MCF 10A (cell line): ENCODE measurements around the gene SSX3. TPM values are rescaled to one million over a fixed set of nuclear protein-coding genes. Genes with fewer than 3 reads are reported as not detected.
"Not testable (repeated sequence)": the region's sequence is repeated elsewhere in the genome, so short reads cannot be mapped to it uniquely, and the experiment has no call there.

Experiments
- BruUV-seq: library from RNA; stranded (reverse); fragments of 400-500 nt; replicated peaks from 2 replicates; lab custom pipeline; 2021; lab: Mats Ljungman, UMichigan
- CTCF ChIA-PET: fragments of 300-600 bp; sonication (Branson Sonifier 250); formaldehyde crosslinking; extraction: SDS; loops from one replicate; lab custom pipeline; 2021; ENCODE audit warnings: antibody characterized with exemption, inconsistent platforms; lab: Yijun Ruan, JAX
- POLR2A ChIA-PET: fragments of 300-600, 350-650 bp; sonication (Branson Sonifier 250); formaldehyde crosslinking; extraction: SDS; loops from one replicate; lab custom pipeline; 2020; ENCODE audit warnings: antibody characterized with exemption, inconsistent platforms; lab: Yijun Ruan, JAX
- DNase-seq: peaks from one replicate; pipeline ENCODE4 v3.0.0-alpha.2; 2018; ENCODE audit not compliant: unreplicated experiment
- H3K27ac Mint-ChIP-seq: one replicate; pipeline ENCODE4 v1.8.0; 2022; ENCODE audit warnings: mild to moderate bottlenecking, low read depth, mixed read lengths; ENCODE audit not compliant: unreplicated experiment
- H3K27me3 Mint-ChIP-seq: one replicate; pipeline ENCODE4 v1.8.0; 2022; ENCODE audit warnings: mixed read lengths; ENCODE audit not compliant: insufficient read depth, unreplicated experiment
- H3K36me3 Mint-ChIP-seq: one replicate; pipeline ENCODE4 v1.8.0; 2022; ENCODE audit warnings: mild to moderate bottlenecking, moderate library complexity, mixed read lengths; ENCODE audit not compliant: insufficient read depth, unreplicated experiment
- H3K4me1 Mint-ChIP-seq: one replicate; pipeline ENCODE4 v1.8.0; 2022; ENCODE audit warnings: mixed read lengths; ENCODE audit not compliant: insufficient read depth, unreplicated experiment
- H3K4me3 Mint-ChIP-seq: one replicate; pipeline ENCODE4 v1.8.0; 2022; ENCODE audit warnings: mild to moderate bottlenecking, moderate library complexity, mixed read lengths; ENCODE audit not compliant: unreplicated experiment
- H3K9me3 Mint-ChIP-seq: one replicate; pipeline ENCODE4 v1.8.0; 2022; ENCODE audit warnings: mixed read lengths; ENCODE audit not compliant: unreplicated experiment
- CTCF ChIP-seq: fragments of 200-600 bp; IDR thresholded peaks from one replicate; pipeline ENCODE4 v1.8.0; 2022; ENCODE audit warnings: antibody characterized with exemption, mild to moderate bottlenecking; ENCODE audit not compliant: unreplicated experiment
- intact Hi-C: fragments of 100-400 bp; cut with micrococcal nuclease; formaldehyde crosslinking; loops from 2 replicates; pipeline ENCODE4 v1.14.1; 2022
- total RNA-seq: library from RNA; stranded (reverse); gene quantifications from 2 replicates; pipeline ENCODE4 v1.2.3, GENCODE V29; 2022

SSX3 gene
- total RNA-seq, 1 experiment from 2014 or later, result not detected

GRCh38 chrX:48357681-48358080, 1.2 kb upstream of the SSX3 start:
- no peak for TF ChIP-seq CTCF
- BruUV-seq, result no TSS peak
- Mint-ChIP-seq H3K4me3 (no peak overlapping the region), H3K27ac (no peak overlapping the region), H3K36me3 (peaks cover 6% of the 10 kb centered on the region), H3K4me1 (no peaks in the 10 kb centered on the region), H3K27me3 (no peaks in the 10 kb centered on the region), H3K9me3 (no peaks in the 10 kb centered on the region)
- CTCF ChIA-PET, result no interaction called here
- DNase-seq, result no peak
- POLR2A ChIA-PET, result no interaction called here
- intact Hi-C loops, result no loop called here

- H3K9me3 Mint-ChIP-seq, H3K36me3 Mint-ChIP-seq, intact Hi-C loops, H3K4me1 Mint-ChIP-seq, DNase-seq, CTCF ChIA-PET, POLR2A ChIA-PET, H3K27ac Mint-ChIP-seq, BruUV-seq, H3K4me3 Mint-ChIP-seq, H3K27me3 Mint-ChIP-seq: not testable (repeated sequence)
Observed at GRCh38 chrX:48346059-48346458, 10.4 kb downstream of the SSX3 start.

GRCh38 chrX:48313996-48314395, 42.5 kb downstream of the SSX3 start:
- intact Hi-C loops, H3K4me1 Mint-ChIP-seq, H3K27me3 Mint-ChIP-seq, H3K27ac Mint-ChIP-seq, POLR2A ChIA-PET, H3K9me3 Mint-ChIP-seq, H3K4me3 Mint-ChIP-seq, DNase-seq, BruUV-seq, H3K36me3 Mint-ChIP-seq: not testable (repeated sequence)
- CTCF ChIA-PET, result interaction anchor here (0.6 kb wide), 2 partner anchors 31 to 1883 kb away, joined by 3 read pairs; no protein-coding TSS in a partner anchor

DNA sequence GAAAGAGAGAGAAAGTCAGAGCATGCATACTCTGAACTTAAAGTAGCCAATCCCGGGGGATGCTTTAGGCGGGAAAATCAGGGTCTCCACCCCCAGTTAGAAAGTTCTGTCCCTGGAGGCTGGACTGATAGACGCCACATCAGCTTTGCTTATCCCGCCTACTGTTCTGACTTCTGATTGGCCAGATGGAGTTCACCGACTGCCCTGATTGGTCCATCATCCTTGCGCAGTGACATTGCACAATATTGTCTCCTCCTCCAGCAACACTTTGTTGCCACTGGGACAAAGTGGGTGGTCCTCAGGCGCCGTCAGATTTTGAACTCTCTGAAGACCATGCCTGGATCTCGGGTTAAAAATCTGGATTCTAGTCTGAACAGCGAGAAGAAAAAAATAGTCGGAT, 50.3 kb downstream of the SSX3 start:
- H3K27ac Mint-ChIP-seq, result no peak overlapping the region
- no peak for DNase-seq
- no peak for TF ChIP-seq CTCF
- no peaks in the 10 kb centered on the region for H3K4me1 Mint-ChIP-seq
- H3K9me3 Mint-ChIP-seq, result no peaks in the 10 kb centered on the region
- no TSS peak for BruUV-seq
- intact Hi-C loops, result no loop called here
- CTCF ChIA-PET, result no interaction called here
- no peak overlapping the region for H3K4me3 Mint-ChIP-seq
- no peaks in the 10 kb centered on the region for H3K27me3 Mint-ChIP-seq
- POLR2A ChIA-PET, result no interaction called here
- H3K36me3 Mint-ChIP-seq, result no peaks in the 10 kb centered on the region

Other genes starting within 250 kb of the SSX3 start
- gene SPACA5B, start 226.1 kb downstream of the SSX3 start, total RNA-seq, result not detected in 2 replicates
- not detected in 2 replicates for gene SSX5, start 159.9 kb downstream of the SSX3 start, total RNA-seq
- not detected in 2 replicates for gene SSX1, start 101.3 kb downstream of the SSX3 start, total RNA-seq
- not detected in 2 replicates for gene SSX4, start 26.8 kb upstream of the SSX3 start, total RNA-seq
- not detected in 2 replicates for gene SSX4B, start 55.3 kb upstream of the SSX3 start, total RNA-seq
- 1.4 and 2.6 TPM in 2 replicates for gene SLC38A5, start 113.6 kb upstream of the SSX3 start, total RNA-seq
- 92.5 and 107 TPM in 2 replicates for gene FTSJ1, start 119.5 kb upstream of the SSX3 start, total RNA-seq
- gene PORCN, start 152.3 kb upstream of the SSX3 start, total RNA-seq, result 29.2 and 39.0 TPM in 2 replicates
- 66.9 and 102 TPM in 2 replicates for gene EBP, start 165.1 kb upstream of the SSX3 start, total RNA-seq
- gene TBC1D25, start 183.0 kb upstream of the SSX3 start, total RNA-seq, result 14.4 and 18.2 TPM in 2 replicates
- gene RBM3, start 217.8 kb upstream of the SSX3 start, total RNA-seq, result 318 and 354 TPM in 2 replicates
- gene WDR13, start 240.8 kb upstream of the SSX3 start, total RNA-seq, result 134 and 138 TPM in 2 replicates